ENCODE results near the gene ZNF438.

Gene ZNF438

DNA sequence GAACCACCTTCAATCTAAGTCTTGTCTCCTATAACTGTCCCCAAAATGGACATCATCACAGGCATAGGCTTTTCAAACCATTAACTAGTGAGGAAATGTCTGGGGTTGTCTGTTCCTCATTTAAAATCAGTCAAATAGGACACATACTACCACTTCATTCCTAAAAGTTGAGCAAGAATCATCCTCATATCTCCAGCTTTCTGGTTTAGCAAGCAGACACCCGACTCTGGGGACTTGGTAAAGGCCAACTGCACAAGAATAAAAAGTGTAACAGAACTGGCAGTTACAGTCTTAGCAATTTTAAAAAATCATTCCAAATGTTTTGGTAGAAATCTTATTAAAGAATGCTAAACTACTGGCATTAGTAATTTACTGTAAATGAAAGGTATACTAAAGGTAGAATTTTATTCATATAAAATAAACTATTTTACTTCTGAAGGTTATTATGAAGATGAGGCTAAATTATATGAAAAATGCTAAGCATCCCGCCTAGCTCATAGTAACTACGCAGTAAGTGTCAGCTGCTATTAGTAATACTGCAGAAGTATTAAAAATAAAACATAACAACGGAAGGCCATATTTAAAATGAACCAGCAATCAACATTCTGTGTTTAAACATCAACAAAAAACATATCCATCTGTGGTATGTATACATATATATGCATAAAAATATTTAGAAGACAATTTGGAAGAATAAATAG, 60.8 kb downstream of the ZNF438 start:
- TF ChIP-seq EP300 (IDR thresholded peaks at IDR 0.05; ENCODE audit: borderline replicate concordance), result no peak

DNA sequence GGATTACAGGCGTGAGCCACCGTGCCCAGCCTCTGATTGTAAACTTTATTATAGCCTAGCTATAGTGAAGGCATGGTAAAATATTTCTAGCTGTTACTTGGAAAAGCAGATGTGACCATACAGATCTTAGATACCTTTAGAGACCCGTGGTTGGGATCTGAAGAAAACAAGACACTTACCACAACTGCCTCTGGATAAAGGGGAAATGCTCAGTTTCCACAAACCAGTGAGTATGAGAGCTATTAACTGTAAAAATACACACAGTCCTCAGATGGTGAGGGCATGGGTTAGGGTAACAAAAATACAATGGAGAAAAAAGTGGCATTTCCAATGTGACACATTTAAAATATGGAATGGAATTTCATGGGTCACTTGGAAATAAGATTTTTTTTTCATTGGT, 63.0 kb downstream of the ZNF438 start:
- TF ChIP-seq EGR1 (IDR thresholded peaks at IDR 0.05), result no peak
- no peak for TF ChIP-seq NFIC (IDR thresholded peaks at IDR 0.05)
- TF ChIP-seq RAD21 (IDR thresholded peaks at IDR 0.05; ENCODE audit: low read depth), result no peak
- TF ChIP-seq, protein P1, sequence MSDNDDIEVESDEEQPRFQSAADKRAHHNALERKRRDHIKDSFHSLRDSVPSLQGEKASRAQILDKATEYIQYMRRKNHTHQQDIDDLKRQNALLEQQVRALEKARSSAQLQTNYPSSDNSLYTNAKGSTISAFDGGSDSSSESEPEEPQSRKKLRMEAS (IDR thresholded peaks at IDR 0.05), result no peak
- no peak for TF ChIP-seq YY1 (IDR thresholded peaks at IDR 0.05; ENCODE audit: low read depth)
- TF ChIP-seq CREB1 (IDR thresholded peaks at IDR 0.05; ENCODE audit: low read depth), result no peak
- no peak for TF ChIP-seq TEAD4 (IDR thresholded peaks at IDR 0.05)
- no peak for TF ChIP-seq CEBPB (IDR thresholded peaks at IDR 0.05)
- no peak for TF ChIP-seq TAF1 (IDR thresholded peaks at IDR 0.05; ENCODE audit: low read depth)
- TF ChIP-seq, protein P2, sequence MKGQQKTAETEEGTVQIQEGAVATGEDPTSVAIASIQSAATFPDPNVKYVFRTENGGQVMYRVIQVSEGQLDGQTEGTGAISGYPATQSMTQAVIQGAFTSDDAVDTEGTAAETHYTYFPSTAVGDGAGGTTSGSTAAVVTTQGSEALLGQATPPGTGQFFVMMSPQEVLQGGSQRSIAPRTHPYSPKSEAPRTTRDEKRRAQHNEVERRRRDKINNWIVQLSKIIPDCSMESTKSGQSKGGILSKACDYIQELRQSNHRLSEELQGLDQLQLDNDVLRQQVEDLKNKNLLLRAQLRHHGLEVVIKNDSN (IDR thresholded peaks at IDR 0.05), result no peak
- TF ChIP-seq EP300 (IDR thresholded peaks at IDR 0.05; ENCODE audit: borderline replicate concordance), result no peak
- no peak for TF ChIP-seq FOXM1 (IDR thresholded peaks at IDR 0.05; ENCODE audit: borderline replicate concordance, low read depth)
- TF ChIP-seq ZBTB7A (IDR thresholded peaks at IDR 0.05; ENCODE audit: low read depth), result no peak
- TF ChIP-seq, protein P3, sequence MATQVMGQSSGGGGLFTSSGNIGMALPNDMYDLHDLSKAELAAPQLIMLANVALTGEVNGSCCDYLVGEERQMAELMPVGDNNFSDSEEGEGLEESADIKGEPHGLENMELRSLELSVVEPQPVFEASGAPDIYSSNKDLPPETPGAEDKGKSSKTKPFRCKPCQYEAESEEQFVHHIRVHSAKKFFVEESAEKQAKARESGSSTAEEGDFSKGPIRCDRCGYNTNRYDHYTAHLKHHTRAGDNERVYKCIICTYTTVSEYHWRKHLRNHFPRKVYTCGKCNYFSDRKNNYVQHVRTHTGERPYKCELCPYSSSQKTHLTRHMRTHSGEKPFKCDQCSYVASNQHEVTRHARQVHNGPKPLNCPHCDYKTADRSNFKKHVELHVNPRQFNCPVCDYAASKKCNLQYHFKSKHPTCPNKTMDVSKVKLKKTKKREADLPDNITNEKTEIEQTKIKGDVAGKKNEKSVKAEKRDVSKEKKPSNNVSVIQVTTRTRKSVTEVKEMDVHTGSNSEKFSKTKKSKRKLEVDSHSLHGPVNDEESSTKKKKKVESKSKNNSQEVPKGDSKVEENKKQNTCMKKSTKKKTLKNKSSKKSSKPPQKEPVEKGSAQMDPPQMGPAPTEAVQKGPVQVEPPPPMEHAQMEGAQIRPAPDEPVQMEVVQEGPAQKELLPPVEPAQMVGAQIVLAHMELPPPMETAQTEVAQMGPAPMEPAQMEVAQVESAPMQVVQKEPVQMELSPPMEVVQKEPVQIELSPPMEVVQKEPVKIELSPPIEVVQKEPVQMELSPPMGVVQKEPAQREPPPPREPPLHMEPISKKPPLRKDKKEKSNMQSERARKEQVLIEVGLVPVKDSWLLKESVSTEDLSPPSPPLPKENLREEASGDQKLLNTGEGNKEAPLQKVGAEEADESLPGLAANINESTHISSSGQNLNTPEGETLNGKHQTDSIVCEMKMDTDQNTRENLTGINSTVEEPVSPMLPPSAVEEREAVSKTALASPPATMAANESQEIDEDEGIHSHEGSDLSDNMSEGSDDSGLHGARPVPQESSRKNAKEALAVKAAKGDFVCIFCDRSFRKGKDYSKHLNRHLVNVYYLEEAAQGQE (IDR thresholded peaks at IDR 0.05; ENCODE audit: low read depth), result no peak
- no peak for TF ChIP-seq TCF12 (IDR thresholded peaks at IDR 0.05; ENCODE audit: low read depth)

DNA sequence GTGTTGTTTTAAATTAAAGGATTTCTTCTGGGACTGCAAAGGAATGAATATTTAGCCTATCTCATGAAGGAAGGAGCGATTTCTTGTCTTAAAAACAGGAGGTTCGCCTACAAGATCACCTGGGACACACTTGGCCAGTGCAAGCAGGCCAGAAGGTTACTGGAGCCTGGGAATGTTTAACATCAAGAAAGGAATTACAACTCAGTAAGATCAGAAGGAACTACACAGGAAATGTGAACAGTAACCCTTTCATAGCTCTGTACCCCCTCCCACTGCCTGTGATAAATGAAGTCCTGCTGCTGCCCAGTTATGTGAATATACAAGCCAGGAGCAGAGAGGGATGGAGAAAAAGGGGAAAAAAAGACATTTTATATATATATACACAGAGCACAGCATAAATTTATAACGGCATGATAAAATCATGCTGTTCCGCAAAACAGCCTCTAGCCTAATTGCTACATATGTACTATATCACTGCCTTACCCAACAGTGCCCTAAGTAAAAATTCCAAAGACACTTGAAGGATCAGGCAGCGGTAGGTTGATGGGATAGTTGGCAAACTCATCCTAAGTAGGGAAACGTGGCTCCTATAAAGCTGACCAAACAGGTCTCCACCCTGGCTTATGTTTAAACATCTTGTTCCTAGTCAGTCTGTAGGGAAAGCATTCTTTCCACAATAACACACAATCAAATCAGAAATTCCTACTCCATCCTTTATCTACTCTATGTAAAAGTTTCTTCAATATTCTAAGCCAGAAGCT, 63.8 kb downstream of the ZNF438 start:
- TF ChIP-seq NFIC (IDR thresholded peaks at IDR 0.05) (no peak), CREB1 (IDR thresholded peaks at IDR 0.05; ENCODE audit: low read depth) (no peak)
- TF ChIP-seq, protein P3 (IDR thresholded peaks at IDR 0.05; ENCODE audit: low read depth), result no peak

DNA sequence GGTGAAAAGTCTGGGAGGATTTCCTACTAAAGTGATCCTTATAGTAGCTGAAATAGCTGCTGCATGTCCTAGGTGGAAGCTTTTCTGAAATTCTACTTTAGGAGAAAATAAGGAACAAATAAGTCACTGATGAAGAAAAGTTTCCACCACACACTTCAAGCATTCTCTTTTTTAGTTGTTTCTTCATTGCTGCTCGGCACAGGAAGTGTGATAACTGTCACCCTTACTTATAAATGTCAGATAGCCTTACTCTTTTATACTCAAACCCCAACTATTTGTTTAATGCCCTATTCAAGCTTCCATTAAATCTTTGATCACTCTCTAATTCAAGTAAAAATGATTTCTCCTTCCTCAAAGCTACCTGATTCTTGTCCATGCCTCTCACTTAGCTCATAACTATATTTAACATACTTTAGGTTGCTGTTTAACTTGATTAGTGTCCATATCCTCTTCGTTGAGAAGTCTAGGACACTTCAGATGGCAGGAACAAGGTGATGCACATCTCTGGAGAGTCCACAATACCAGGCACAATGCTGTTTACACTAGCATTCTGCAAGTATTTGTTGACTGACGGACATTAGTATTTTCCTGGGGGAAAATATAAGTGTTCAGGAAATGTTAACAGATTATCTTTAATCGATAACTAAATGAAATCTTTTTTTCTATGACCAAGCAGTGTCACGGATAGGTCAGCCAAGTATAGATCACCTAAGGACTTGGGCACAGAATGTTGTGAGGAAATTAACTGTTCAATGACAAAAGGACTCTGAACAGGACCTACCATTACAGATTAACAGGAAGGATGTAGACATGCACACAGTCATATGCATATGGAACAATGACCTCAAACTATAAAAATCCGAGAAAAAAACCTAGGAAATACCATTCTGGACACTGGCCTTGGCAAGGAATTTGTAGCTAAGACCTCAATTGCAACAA, 67.4 kb downstream of the ZNF438 start:
- TF ChIP-seq EGR1 (IDR thresholded peaks at IDR 0.05), result no peak

DNA sequence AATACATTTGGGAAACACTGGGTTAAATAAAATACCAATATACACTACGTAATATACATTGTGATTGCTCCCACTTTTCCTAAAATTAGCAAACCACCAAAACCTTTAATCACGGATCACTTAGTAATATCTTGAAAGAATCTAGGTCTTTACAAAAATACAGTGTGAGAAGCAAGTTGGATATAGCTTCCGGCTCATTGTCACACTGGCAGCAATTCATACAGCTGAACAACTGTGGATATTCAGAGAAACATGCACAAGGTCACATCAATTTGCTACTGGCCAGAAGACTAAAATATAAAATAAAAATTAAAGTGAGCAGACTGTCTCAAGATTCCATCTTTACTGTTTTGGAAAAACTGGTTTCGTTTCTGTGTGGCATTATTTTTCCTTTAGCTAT, 69.1 kb downstream of the ZNF438 start:
- no peak for TF ChIP-seq EGR1 (IDR thresholded peaks at IDR 0.05)
- no peak for TF ChIP-seq FOXM1 (IDR thresholded peaks at IDR 0.05; ENCODE audit: borderline replicate concordance, low read depth)
- TF ChIP-seq RAD21 (IDR thresholded peaks at IDR 0.05; ENCODE audit: low read depth), result no peak
- TF ChIP-seq EP300 (IDR thresholded peaks at IDR 0.05; ENCODE audit: borderline replicate concordance), result no peak
- no peak for TF ChIP-seq CREB1 (IDR thresholded peaks at IDR 0.05; ENCODE audit: low read depth)
- TF ChIP-seq TAF1 (IDR thresholded peaks at IDR 0.05; ENCODE audit: low read depth), result no peak
- no peak for TF ChIP-seq TCF12 (IDR thresholded peaks at IDR 0.05; ENCODE audit: low read depth)
- no peak for TF ChIP-seq ZBTB7A (IDR thresholded peaks at IDR 0.05; ENCODE audit: low read depth)
- TF ChIP-seq CEBPB (IDR thresholded peaks at IDR 0.05), result no peak
- TF ChIP-seq, protein P1 (IDR thresholded peaks at IDR 0.05), result no peak
- TF ChIP-seq YY1 (IDR thresholded peaks at IDR 0.05; ENCODE audit: low read depth), result no peak
- TF ChIP-seq, protein P3 (IDR thresholded peaks at IDR 0.05; ENCODE audit: low read depth), result no peak
- TF ChIP-seq NFIC (IDR thresholded peaks at IDR 0.05), result no peak
- no peak for TF ChIP-seq TEAD4 (IDR thresholded peaks at IDR 0.05)
- TF ChIP-seq, protein P2 (IDR thresholded peaks at IDR 0.05), result no peak

Data from Ishikawa (cell line).